Measurements from ENCODE around the gene ABCA3.

The ABCA3 gene

DNA sequence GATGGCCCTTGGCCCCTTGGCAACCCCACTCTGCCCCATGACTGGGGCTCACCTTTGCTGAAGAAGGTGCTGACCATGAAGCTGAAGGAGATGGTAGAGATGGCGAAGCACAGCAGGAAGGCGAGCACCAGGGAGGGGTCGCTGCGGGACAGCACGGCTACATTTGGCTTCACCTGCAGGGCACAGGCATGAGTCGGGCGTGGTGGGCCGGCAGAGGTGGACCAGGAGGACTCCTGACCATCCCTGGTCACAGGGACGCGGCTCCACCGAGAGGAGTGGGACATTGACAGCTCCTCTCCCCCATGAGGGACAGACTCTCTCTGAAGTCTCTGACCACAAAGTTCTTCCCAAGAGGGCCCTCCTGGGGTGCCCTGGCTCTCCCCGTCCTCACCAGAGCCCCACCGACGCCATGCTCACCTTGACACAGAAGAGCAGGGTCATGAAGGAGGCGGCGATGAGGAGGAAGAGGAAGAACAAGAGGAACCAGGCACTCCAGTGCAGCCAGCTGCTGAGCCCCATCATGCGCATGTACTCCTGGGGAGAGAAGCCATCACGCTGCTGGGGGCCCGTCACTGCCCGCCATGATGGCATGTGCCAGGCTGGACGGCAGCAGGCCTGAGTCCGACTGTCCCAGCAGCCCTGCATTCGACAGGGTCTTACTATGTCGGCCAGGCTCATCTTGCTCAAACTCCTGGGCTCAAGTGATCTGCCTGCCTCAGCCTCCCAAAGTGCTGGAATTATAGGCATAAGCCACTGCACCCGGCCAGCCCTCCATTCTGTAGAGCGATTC is 23.1 kb downstream of the ABCA3 start:
- no peak for DNase-seq (ENCODE audit: low spot score)

DNA sequence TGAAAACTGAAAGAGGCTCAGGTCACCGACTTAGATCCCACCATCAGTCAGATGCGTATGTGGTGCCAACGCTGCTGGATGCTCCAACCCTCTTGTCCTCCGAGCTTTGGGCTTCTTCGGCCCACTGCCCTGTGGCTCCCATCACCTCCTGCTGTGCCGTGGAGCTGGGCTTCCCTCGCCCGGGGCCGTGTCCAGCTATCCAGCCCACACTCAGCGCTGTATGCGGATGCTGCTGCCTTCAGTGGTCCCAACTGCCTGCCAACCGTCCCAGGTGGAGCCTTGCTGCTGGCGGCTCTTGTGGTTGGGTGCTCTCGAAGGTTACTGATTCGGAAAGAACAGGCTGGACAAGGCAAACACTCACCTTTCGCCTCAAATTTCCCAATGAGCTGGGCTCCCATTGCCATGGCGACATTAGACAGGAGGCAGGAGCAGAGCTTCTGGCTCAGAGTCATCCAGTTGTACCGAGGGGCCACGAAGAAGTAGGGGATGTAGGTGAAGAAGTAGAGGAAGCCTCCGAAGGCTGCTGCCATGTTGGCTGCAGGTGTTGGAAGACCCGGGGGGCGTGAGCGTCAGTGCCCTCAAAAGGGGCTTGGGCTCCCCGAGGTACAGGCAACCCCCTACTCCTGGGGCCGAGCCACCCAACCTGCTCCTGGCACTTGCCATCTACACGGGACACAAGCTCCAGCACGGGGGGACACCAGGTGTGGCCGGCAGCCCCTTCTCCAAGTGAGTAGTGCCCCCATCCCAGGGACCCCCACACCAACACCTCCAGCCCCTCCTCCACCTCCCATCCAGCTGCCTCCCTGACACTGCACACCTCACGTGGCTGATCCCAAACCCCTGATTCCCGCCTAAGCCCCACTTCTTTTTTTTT is 32.2 kb downstream of the ABCA3 start:
- DNase-seq (ENCODE audit: low spot score) = no peak

DNA sequence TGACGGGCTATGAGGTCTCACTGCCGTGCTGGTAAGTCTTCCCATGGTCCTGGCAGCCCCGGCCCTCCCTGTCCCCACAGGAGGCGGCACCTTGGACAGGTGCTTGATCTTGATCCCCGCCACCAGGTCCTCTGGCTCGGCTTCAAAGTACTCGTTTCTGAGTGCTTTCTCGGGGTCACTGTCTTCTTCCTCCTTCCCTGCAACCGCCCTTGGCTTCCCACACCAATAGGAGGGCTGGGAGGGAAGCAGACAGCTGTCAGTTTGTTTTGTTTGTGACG is 40.7 kb downstream of the ABCA3 start:
- no peak for DNase-seq (ENCODE audit: low spot score)

DNA sequence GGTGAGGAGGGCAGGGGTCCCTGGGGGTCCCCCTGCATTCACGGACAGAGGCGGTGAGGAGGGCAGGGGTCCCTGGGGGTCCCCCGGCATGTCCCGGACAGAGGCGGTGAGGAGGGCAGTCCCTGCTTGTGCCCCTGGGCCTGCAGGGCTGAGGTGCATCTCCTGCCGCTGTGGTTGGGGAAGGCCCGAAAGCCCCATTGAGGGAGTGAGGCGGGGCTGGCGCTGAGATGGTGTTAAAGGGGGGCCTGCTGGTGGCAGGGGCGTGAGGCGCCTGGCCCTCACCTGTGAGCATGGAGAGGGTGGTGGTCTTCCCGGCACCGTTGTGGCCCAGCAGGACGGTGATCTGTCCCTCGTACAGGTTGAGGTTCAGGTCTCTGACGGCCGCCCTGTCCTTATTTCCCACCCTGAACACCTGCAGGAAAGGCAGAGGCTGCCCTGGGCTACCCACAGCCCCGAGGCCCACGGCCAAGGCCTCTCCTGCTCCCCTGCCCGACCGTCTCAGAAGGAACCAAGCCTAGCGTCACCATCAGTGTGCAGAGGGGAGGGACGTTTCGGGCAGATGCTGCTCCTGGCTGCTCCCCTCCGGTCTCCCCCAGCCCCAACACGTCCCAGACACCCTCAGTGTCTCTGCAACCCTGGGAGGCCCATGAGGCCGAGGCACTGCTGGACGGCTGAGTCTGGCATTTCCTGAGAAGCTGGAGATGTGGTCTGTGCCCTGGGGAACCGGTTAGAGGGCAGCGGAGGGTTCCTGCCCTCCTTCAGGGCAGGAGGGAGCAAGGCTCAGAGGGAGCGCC is 41.2 kb downstream of the ABCA3 start:
- DNase-seq (ENCODE audit: low spot score) = no peak

DNA sequence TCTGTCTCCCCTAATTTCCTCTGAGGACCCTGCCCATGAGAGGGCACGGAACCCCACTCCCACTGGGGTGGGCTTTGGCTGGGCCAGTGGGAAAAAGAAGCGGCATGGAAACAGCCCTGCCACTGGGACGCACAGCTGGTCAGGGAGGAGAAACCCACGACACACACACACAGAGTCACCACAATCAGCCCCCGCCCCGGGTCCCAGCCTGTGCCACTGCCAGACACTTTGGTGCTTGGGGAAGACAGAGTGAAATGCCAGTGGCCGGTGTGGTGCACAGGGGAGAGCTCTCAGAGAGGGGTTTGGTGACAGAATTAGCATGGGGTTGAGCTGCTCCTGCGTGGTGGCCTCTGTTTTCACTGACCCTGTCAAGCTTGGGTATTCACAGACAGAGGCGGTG is 41.9 kb downstream of the ABCA3 start:
- no peak for DNase-seq (ENCODE audit: low spot score)

DNA sequence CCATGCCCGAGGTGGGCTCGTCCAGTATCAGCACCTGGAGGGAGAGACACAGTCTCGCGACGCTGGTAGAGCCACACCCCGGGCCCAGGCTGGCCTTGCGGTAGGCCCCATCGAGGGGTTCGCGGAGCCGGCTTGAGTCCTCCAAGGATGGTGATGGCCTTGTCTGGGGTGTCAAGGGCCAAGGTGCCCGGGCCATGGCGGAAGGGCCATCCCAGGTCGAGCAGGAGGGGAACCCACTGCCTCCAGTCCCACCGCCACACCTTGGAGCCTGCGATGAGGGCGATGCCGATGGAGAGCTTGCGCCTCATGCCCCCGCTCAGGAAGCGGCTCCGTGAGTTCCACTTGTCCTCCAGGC is 43.0 kb downstream of the ABCA3 start:
- no peak for DNase-seq (ENCODE audit: low spot score)

DNA sequence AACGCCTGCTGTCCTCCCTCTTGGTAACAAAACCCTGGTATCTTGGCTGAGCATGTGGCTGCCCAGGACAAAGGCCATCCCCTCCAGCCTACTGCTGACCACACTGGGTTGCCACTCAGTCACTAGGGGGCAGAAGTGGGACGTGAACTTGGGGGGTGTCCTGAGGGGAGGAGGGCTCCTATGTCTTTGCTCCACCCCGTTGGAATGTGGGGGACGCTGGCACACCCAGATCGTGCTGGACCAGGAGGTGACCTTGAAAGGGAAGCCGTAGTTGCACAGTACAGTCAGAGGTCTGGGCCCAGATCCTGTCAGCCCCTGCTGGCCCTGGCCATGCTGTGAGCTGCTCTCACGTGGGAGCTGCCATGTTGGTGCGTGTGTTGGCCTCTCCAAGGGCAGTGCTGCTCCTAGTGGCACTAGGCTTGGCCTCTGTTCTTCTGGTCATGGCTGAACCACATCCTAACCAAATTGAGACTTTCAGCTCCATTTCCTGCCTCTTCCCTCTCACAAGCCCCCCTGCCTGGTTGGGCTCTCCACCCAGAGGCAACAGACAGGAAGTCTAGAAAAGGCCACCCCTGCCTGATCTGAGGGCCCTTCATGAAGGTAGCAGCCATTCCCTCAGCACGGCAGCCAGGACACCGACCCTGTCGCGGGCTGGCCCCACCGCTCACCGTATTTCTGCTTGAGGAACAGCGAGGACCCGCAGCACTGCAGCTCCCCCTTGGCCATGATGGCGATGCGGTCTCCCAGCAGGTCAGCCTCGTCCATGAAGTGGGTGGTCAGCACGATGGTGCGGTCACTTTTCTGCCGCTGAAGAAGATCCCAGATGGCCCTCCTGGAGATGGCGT is 43.6 kb downstream of the ABCA3 start:
- peak; percentile 4 for DNase-seq (ENCODE audit: low spot score)

DNA sequence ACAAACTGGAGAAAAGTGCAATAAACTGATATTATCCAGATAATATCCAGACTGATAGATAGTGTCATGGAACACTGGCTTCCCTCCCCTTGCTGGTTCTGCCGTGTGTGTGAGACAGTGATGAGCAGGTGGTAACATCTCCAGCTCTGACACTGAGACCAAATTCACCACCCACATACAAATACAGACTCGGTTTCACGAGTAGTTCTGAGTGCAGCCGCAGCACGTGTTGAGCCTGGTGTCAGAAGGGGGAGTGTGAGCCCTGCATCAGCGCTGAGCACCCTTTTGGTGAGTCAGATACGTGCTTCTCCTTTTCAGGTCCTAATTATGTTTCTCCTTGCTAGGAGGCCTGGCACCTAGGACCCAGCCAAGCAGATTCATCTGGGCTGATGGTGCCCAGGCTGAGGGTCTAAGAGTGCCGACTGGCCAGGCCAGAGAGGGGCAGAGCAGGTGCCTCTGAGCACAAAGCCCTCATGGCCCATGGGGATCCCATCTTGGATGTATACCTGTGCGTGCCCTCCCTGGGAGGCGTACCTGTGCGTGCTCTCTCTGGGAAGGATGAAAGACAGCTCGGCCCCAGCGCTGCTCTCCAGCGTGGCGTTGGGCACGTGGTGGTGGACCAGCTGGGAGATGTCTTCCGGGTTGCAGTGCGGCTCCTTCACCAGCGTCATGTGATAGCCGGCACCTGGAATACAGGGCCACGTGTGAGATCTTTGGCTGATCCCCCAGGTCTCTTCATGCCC is 45.3 kb downstream of the ABCA3 start:
- DNase-seq (ENCODE audit: low spot score) = no peak

DNA sequence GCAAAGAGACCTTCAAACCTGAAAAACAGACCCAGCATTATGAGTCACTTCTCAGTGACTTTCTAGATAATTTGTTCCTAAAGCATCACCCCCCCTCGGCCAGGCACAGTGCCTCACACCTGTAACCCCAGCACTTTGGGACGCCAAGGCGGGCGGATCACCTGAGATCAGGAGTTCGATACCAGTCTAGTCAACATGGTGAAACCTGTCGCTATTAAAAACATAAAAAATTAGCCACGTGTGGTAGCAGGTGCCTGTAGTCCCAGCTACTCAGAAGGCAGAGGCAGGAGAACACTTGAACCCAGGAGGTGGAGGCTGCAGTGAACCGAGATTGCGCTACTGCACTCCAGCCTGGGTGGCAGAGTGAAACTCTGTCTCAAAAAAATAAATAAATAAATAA is 48.3 kb downstream of the ABCA3 start:
- DNase-seq (ENCODE audit: low spot score) = no peak

DNA sequence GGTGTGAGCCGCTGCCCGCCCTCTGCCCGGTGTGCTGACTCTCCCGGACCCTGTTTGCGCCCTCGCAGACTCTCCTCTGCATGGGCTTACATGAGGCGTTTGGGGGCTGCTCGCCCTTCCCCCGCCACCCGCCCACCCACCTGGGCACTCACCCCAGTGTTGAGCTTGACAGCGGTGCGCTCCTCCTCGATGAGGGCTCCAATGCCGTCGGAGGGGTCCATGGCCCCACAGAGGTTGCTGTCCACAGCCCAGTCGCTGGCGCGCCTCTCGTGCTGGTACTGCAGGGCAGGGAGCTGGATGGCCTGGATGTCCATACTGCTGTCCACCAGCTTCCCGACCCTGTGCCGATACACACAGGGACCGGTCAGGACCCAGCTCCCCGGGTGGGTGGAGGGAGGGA is 51.2 kb downstream of the ABCA3 start:
- DNase-seq (ENCODE audit: low spot score) = no peak

DNA sequence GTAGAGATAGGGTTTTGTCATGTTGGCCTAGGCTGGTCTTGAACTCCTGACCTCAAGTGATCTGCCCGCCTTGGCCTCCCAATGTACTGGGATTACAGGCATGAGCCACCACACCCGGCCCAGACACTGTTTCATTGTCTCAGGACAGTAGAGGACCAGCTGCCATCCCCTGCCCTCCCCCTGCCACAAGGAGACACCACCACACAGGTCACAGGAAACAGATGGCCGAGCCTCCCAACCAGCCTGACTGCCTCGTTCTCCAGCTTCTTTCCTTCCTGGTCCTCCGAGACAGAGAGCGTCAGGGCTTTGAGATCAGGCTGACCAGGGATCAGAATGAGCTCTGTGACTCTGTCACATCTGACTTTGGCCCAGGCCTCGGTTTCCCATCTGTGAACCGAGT is 51.8 kb downstream of the ABCA3 start:
- DNase-seq (ENCODE audit: low spot score) = no peak

DNA sequence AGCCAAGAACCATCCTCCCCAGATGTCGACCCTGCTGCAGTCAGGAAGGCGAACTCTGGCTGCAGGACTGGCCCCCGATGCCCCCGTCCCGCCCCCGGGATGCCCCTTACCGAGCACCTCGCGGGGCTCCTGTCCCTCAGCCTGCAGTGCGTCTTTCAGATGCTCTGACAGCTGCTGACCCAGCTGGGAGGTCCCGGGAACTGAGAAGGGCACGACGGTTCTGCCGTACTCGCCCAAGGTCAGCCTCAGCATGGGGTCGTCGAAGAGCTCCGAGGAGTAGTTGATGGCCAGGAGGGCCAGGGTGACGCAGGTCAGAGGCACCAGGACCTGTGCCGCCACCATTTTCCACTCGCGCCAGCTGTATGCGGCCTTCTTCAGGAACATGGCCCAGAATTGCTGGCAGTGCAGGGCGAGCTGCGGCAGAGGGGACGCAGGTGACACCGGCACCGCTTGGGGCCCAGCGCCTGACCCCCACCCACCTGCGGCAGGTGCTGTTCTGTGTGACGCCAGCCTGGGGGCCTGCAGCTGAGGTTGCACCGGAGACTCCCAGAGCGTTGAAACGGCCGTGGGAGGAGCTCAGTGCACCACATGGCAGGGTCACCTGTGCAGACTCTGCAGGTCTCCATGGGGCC is 52.5 kb downstream of the ABCA3 start:
- DNase-seq (ENCODE audit: low spot score) = no peak

DNA sequence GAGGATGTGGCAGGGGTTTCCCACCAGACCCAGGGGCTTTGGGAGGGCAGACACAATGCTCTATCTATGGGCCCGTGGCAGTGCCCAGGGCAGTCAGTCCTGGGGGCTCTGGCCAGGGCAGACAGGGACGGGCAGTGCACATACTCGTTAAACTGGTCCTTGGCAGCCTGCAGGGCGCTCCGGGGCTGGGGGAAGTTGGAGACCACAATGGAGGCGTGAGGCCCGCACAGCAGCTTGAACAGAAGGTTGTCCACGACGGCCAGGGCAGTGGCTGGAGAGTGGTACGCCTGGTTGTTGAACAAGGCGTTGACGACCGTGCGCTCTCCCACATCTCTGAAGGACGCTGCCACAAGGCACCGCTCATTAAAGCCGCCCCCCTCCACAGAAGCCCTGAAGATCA is 54.0 kb downstream of the ABCA3 start:
- DNase-seq (ENCODE audit: low spot score) = no peak

DNA sequence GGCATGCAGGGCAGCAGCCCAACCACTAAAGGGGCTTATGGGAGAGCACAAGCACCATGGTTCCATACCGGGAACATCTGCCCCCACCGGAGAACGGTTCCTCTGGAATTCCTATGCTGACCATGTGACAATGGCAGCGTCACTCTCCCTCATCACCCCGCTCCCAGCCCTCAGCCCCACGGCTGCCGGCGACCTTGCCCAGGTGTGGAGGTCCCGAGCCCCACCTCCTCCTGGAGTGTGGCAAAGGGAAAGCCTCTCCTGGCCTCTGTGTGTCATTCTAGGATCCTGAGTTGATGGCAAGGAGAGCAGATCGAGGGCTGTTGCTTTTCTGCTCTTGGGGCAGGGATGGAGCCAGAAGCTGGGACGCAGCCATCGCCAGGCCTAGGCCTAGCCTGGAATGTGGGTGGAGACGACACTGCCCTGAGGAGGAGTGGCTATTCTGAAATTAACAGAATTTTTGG is 54.8 kb downstream of the ABCA3 start:
- DNase-seq (ENCODE audit: low spot score) = no peak

DNA sequence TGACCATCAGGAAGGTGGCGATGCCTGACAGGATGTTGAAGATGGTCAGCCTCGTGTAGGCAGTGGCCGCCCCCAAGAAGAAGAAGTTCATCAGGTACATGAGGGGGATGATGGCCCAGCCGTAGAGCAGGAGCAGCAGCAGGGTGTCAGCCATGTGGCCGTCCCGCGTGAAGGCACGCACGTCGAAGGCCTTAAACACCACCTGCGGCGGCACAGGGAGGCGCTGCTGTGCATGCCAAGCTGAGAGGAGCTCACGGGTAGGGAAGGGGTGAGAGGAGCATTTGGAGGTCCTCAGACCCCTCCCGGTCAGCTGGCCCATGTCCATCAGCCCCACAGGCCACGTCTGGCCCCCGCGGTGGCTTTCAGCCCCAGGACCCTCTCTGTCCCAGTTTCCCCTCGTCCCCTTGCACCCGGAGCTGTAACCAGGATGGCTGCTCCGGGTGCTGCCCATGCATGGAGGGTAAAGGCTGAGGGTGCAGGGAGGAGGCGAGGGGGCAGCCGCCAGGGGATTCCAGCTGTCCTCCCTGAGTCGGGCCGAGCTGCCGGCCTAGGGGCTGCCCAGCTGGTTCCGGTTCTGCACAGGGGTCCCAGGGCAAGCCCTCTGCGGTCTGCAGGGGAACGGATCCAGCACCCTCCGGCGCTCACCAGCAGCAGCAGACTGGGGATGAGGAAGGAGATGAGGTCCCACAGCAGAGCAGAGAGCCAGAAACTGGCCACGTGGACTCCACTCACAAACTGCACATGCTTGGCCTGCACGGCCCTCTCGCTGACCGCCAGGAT is 55.5 kb downstream of the ABCA3 start:
- DNase-seq (ENCODE audit: low spot score) = no peak

DNA sequence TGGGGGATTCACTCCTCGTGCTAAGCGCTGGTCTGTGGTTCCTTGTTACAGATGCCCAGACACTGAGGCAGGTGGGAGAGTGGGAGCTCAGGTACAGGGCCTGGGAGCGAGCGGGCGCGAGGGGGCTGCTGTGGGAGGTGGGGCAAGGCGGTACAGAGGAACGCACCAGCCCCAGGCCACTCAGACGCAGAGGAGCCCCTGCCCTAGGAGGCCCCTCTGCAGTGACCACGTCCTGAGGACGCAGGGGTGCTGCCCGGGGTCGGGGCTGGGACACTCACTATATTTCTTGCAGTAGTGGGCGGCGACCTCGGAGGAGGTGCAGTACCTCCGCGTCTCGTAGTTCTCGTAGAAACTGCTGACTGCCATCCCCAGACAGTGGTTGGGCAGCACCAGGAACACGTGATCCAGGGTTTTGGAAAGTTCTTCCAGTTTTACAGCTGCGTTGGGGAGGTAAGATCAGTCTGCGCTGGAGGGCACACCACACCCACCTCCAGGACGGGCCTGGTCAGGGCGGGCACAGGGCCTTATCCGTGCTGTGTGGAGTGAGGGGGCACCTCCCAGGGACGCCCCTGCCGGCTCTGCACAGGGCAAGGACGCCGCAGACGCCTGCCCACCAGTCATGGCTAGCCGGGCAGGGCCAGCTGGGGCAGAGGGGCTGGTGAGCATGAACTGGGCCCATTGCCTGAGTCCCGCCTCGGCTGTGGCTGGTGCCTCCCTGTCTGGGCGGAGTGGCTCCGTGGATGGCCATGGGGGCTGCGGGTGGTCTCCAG is 56.3 kb downstream of the ABCA3 start:
- no peak for DNase-seq (ENCODE audit: low spot score)

DNA sequence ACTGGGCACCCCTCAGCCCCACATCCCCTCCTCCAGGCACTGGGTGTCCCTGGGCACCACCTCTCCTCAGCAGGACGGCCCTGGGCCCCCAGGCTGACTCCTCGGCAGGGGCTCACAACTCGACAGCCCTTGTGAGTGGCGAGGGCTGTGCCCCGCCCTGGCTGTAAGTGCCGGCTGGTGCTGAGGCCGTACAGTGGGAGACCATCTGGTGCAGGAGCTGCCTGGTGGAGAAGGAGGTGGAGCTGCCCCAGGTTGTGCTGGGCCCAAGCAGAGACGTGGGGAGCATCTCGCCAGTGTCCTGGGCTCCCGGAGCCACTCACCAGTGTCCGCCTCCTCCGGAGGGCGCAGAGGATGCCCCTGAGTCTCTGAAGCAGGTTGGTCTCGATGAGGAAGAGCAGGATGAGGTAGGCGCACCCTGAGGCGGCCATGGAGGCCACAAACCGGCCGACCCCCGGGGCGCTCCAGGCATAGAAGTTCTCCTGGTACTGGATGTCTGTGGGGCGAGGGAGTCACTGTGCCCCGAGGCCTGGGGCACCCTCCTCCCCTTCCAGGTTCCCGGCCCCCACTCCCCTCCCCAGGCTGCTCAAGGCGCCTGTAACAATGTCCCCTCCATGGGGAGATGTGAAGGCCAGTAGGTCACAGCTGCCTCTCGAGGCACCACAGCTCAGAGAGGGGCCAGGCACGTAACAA is 57.5 kb downstream of the ABCA3 start:
- no peak for DNase-seq (ENCODE audit: low spot score)

DNA sequence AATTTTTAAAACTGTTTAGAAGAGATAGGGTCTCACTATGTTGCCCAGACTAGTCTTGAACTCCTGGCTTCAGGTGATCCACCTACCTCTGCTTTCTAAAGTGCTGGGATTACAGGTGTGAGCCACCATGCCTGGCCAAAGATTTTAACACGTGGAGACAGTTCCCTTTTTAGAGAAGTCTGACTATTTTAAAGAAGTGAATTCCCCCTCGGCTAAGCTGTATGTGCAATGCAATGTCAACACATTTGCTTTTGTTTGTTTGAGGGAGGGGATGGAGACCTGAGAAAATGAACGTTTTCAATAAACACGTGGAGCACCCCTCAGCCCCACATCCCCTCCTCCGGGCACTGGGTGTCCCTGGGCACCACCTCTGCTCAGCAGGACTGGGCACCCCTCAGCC is 58.3 kb downstream of the ABCA3 start:
- no peak for DNase-seq (ENCODE audit: low spot score)

All from CD4-positive, alpha-beta T cell treated with Interleukin-2 at 100 ng/mL for 4 hours (primary cell).